Heart right ventricle (tissue), 16 donors: Measurements from ENCODE around the gene CCDC116. TPM values are rescaled to one million over a fixed set of nuclear protein-coding genes. Genes with fewer than 3 reads are reported as not detected.

ENCODE experiments used
- ATAC-seq, 8 donors: fragments of 200-7000 bp; cut with Tn5 transposase; one replicate each; pipeline ENCODE4 v1.9.1; 2020; ENCODE audit warnings: mild to moderate bottlenecking in 8 of 8, moderate library complexity in 8 of 8, moderate number of reproducible peaks in 1 of 8
- DNase-seq, 2 donors: peaks; one replicate each; pipeline ENCODE4 v3.0.0-alpha.2; 2020
- H3K27ac ChIP-seq, 10 donors: fragments of 200-600 bp; sonication (generic) in 2 of 10; one replicate each; pipeline versions ENCODE4 v1.5.0 to v1.8.0; 2020 to 2022; ENCODE audit warnings: mild to moderate bottlenecking in 3 of 10
- H3K27me3 ChIP-seq, 7 donors: fragments of 200-600 bp; one replicate each; pipeline ENCODE4 v1.8.0; 2021 to 2022; ENCODE audit warnings: mild to moderate bottlenecking in 2 of 7
- H3K36me3 ChIP-seq, 9 donors: fragments of 200-600 bp; sonication (generic) in 1 of 9; one replicate each; pipeline versions ENCODE4 v1.5.0 to v1.8.0; 2020 to 2022; ENCODE audit warnings: mild to moderate bottlenecking in 2 of 9
- H3K4me1 ChIP-seq, 9 donors: fragments of 200-600 bp; sonication (generic) in 1 of 9; one replicate each; pipeline versions ENCODE4 v1.5.0 to v1.8.0; 2020 to 2022; ENCODE audit warnings: mild to moderate bottlenecking in 4 of 9
- H3K4me3 ChIP-seq, 10 donors: fragments of 200-600 bp; sonication (generic) in 2 of 10; one replicate each; pipeline versions ENCODE4 v1.5.0 to v1.8.0; 2020 to 2022; ENCODE audit warnings: mild to moderate bottlenecking in 7 of 10, moderate library complexity in 2 of 10
- H3K9me3 ChIP-seq, 11 donors: fragments of 200-600 bp in 10 of 11; sonication (generic) in 2 of 11; one replicate each; pipeline versions ENCODE4 v1.5.0 to v1.8.0; 2013 to 2022; ENCODE audit warnings: mild to moderate bottlenecking in 2 of 11, control low read depth in 1 of 11, moderate library complexity in 1 of 11
- CTCF ChIP-seq, 9 donors: fragments of 200-600 bp; sonication (generic) in 2 of 9; IDR thresholded peaks; one replicate each; pipeline versions ENCODE4 v1.5.0 to v1.8.0; 2021 to 2022; ENCODE audit warnings: antibody characterized with exemption in 9 of 9, mild to moderate bottlenecking in 5 of 9, moderate library complexity in 1 of 9
- WGBS, 2 donors: extraction: QIAGEN DNeasy Blood & Tissue Kit; methylation state at CpG; one replicate each; pipeline ENCODE4 v1.1.7; 2013; ENCODE audit warnings: inconsistent platforms in 1 of 2; 5-methylcytosine and 5-hydroxymethylcytosine counted together
- intact Hi-C, 10 donors: fragments of 100-400 bp; cut with DNase I; formaldehyde crosslinking; loops; one replicate each; pipeline versions ENCODE4 v1.11.1 to v1.14.2; 2022
- polyA plus RNA-seq, 2 donors: library from polyadenylated mRNA; stranded (reverse); fragments of 200-250 nt; gene quantifications; one replicate each; pipeline ENCODE4 v1.2.3, GENCODE V29; 2013
- total RNA-seq, 10 donors: library from RNA; stranded (reverse); fragmentation: NEBNext Ultra II Directional in 3 of 10; extraction: Animal tissue kit (Norgen Biotek cat#: 25700) in 3 of 10; gene quantifications; one replicate each; pipeline versions ENCODE4 v1.2.1 to v1.2.4, GENCODE V29; 2021 to 2023
- donor health status: Arrhythmogenic right ventricular cardiomyopathy.
- donor health status: ischemic (EF 13 %, LVEDD 7.1; RV severe dilation, severe dysfunction).
- donor health status: healthy with polysubstance abuse.
- donor health status: DM: no; HTN: yes; CAD: no.
- donor health status: DM: no; HTN: no; CAD: no.
- donor health status: ischemic (EF 25% LVEDD 6.9; RV normal size, moderate dysfunction).
- donor health status: ischemic (EF 25% LVEDD 5.7; RV mildly dilated, moderate dysfunction).
- donor health status: healthy.
- donor health status: DM: yes; HTN: yes; CAD: no.
- donor health status: Ischemic cardiomyopathy.
- donor health status: ischemic (EF 35%, LVEDD 5.7; RV mildly dilated, moderate dysfunction).
- donor health status: nonischemic (EF 11% LVEDD 7.7; RV severe dilation, severe dysfunction).
- donor health status: DM: yes; HTN: yes; CAD: no.
- donor health status: PGD.
- donor health status: ischemic (EF 29% LVEDD 5.4; RV normal size, mild dysfunction).
- donor health status: nonischemic (EF 23%, LVEDD 6.1; RV moderate dilation, normal function).

Gene CCDC116
- total and polyA plus RNA-seq, 12 donors = 0.11 to 1.2 (median 0.28) TPM; not detected in 4

- DNase-seq (no peak), ATAC-seq (no peak)
- 74 to 77% methylated on average over 11 of the region's 11 CpGs for WGBS, 2 donors
- Histone ChIP-seq H3K27me3 (no peaks in the 10 kb centered on the region), H3K27ac (no peak overlapping the region), H3K4me1 (peaks cover 0 to 65% (median 48%) of the 10 kb centered on the region in 9 donors), H3K36me3 (peaks cover 0 to 39% (median 8%) of the 10 kb centered on the region in 9 donors), H3K4me3 (no peak overlapping the region), H3K9me3 (no peaks in the 10 kb centered on the region)
- intact Hi-C loops = loop anchor here in 6 of 10 donors (5.0 to 10.0 kb wide), 5 partner anchors 40 to 60 kb away; partner anchors contain the start of gene UBE2L3 (in 1 of the 6)
- TF ChIP-seq CTCF (IDR thresholded peaks at IDR 0.05) = no peak
Observed at GRCh38 chr22:21626735-21627469, 5.7 kb upstream of the CCDC116 start.

GRCh38 chr22:21628386-21629254 is 3.9 kb upstream of the CCDC116 start:
- Histone ChIP-seq H3K9me3 (no peaks in the 10 kb centered on the region), H3K27ac (peak overlapping the region in 6 of 10 donors; percentile 17 to 92 (median 73)), H3K4me3 (peak overlapping the region; percentile 75 to 100 (median 88)), H3K36me3 (peaks cover 0 to 22% (median 0%) of the 10 kb centered on the region in 9 donors), H3K27me3 (no peaks in the 10 kb centered on the region), H3K4me1 (peaks cover 0 to 48% (median 34%) of the 10 kb centered on the region in 9 donors)
- intact Hi-C loops = loop anchor here in 6 of 10 donors (5.0 to 10.0 kb wide), 5 partner anchors 41 to 61 kb away; partner anchors contain the start of gene UBE2L3 (in 1 of the 6)
- no peak for TF ChIP-seq CTCF (IDR thresholded peaks at IDR 0.05)
- ATAC-seq (peak in 2 of 8 donors; percentile 1 to 19), DNase-seq (no peak)
- WGBS, 2 donors = 68 to 80% methylated on average over 67 to 74 of the region's 74 CpGs

GRCh38 chr22:21629255-21630149 is 3.1 kb upstream of the CCDC116 start, which contains the start of gene YDJC:
Gene YDJC (minus strand): TSS chr22:21630022. CDS start chr22:21630014, 8 bp downstream.
- peak within 1 kb of the TSS in 9 of 10 donors; percentile 17 to 92 (median 71) for H3K27ac ChIP-seq
- H3K36me3 ChIP-seq = peaks cover 0 to 18% (median 0%) of the 10 kb centered on the region in 9 donors
- intact Hi-C loops = loop anchor here in 7 of 10 donors (1.0 to 10.0 kb wide), 6 partner anchors 13 to 62 kb away; partner anchors contain the start of genes SDF2L1 (in 1 of the 7) and UBE2L3 (in 1 of the 7)
- no peaks in the 10 kb centered on the region for H3K9me3 ChIP-seq
- TF ChIP-seq CTCF (IDR thresholded peaks at IDR 0.05) = peak in 7 of 9 donors; percentile 10 to 97 (median 37)
- peak; percentile 96 to 98 (median 98) for ATAC-seq
- peaks cover 0 to 39% (median 25%) of the 10 kb centered on the region in 9 donors for H3K4me1 ChIP-seq
- 1 to 2% methylated on average over 92 to 93 of the region's 93 CpGs for WGBS, 2 donors
- no peaks in the 10 kb centered on the region for H3K27me3 ChIP-seq
- peak; percentile 92 to 94 for DNase-seq
- H3K4me3 ChIP-seq = peak within 1 kb of the TSS; percentile 75 to 100 (median 88)
